HCT116 (cell line): ENCODE results near the gene MAPRE2.

Experiments used
- CTCF ChIP-seq, 3 experiments: fragments of 200-600 bp in 1 of 3; sonication (generic) in 1 of 3; IDR thresholded peaks in 2 of 3; conservative IDR thresholded peaks in 1 of 3; 2 replicates each; pipeline ENCODE4 v1.5.1; 2012 to 2017; ENCODE audit warnings: low read depth in 2 of 3, low read length in 2 of 3, antibody characterized with exemption in 1 of 3, borderline replicate concordance in 1 of 3, control low read depth in 1 of 3, mild to moderate bottlenecking in 1 of 3, mixed read lengths in 1 of 3, mixed run types in 1 of 3, moderate library complexity in 1 of 3; ENCODE audit not compliant: insufficient read depth in 1 of 3
- EZH2 ChIP-seq: fragments of 200-600 bp; sonication (generic); IDR thresholded peaks from 2 replicates; pipeline ENCODE4 v1.6.1; 2017; ENCODE audit warnings: antibody characterized with exemption, mixed run types
- POLR2AphosphoS5 ChIP-seq: IDR thresholded peaks from 2 replicates; pipeline ENCODE4 v1.6.1; 2011; ENCODE audit warnings: mild to moderate bottlenecking, low read depth, low read length, moderate library complexity
- ZNF274 ChIP-seq: fragments of 200-500 bp; sonication (Bioruptor generic); IDR thresholded peaks from 2 replicates; pipeline ENCODE4 v1.6.1; 2014; ENCODE audit warnings: mild to moderate bottlenecking, low read depth, low read length, inconsistent platforms

- TF ChIP-seq CTCF (IDR thresholded peaks at IDR 0.05 in 2 of 3, conservative IDR thresholded peaks at IDR 0.05 in 1 of 3; ENCODE audit: borderline replicate concordance in 1 of 3, insufficient read depth in 1 of 3, low read depth in 2 of 3, low read length in 2 of 3) (no peak), ZNF274 (no peak), POLR2AphosphoS5 (no peak), EZH2 (no peak)
Measured at GRCh38 chr18:35155398-35156117, 114.3 kb downstream of the MAPRE2 start.
